Rectal smooth muscle tissue (tissue), 1 donor: ENCODE measurements around the gene PNPLA7.
"Not testable (repeated sequence)": the region's sequence is repeated elsewhere in the genome, so short reads cannot be mapped to it uniquely, and the experiment has no call there.

Source experiments
- H3K27ac ChIP-seq: one replicate; pipeline ENCODE4 v1.7.0; 2013; ENCODE audit warnings: low read depth, low read length, inconsistent platforms
- H3K27me3 ChIP-seq: one replicate; pipeline ENCODE4 v1.7.0; 2013; ENCODE audit warnings: low read length; ENCODE audit not compliant: control insufficient read depth, insufficient read depth
- H3K36me3 ChIP-seq: one replicate; pipeline ENCODE4 v1.7.0; 2013; ENCODE audit warnings: low read length; ENCODE audit not compliant: control insufficient read depth, insufficient read depth
- H3K4me1 ChIP-seq: one replicate; pipeline ENCODE4 v1.7.0; 2013; ENCODE audit warnings: low read length; ENCODE audit not compliant: control insufficient read depth, insufficient read depth
- H3K4me3 ChIP-seq: one replicate; pipeline ENCODE4 v1.7.0; 2013; ENCODE audit warnings: low read length
- H3K9ac ChIP-seq: one replicate; pipeline ENCODE4 v1.7.0; 2013; ENCODE audit warnings: low read length

PNPLA7 gene

GRCh38 chr9:137415451-137415850 is 134.8 kb downstream of the PNPLA7 start:
- Histone ChIP-seq H3K4me1 (no peaks in the 10 kb centered on the region), H3K27ac (no peak overlapping the region), H3K27me3 (no peaks in the 10 kb centered on the region), H3K4me3 (no peak overlapping the region), H3K9ac (no peak overlapping the region), H3K36me3 (no peaks in the 10 kb centered on the region)

- Histone ChIP-seq H3K36me3 (no peaks in the 10 kb centered on the region), H3K4me1 (no peaks in the 10 kb centered on the region), H3K27ac (no peak overlapping the region), H3K4me3 (no peak overlapping the region), H3K27me3 (no peaks in the 10 kb centered on the region), H3K9ac (no peak overlapping the region)
These were observed 137.8 kb downstream of the PNPLA7 start for GRCh38 chr9:137412431-137412830.

- H3K27ac ChIP-seq: no peak overlapping the region
- no peaks in the 10 kb centered on the region for H3K4me1 ChIP-seq
- peak overlapping the region; percentile 27 for H3K4me3 ChIP-seq
- no peaks in the 10 kb centered on the region for H3K27me3 ChIP-seq
- no peaks in the 10 kb centered on the region for H3K36me3 ChIP-seq
- no peak overlapping the region for H3K9ac ChIP-seq
These were observed 138.4 kb downstream of the PNPLA7 start for GRCh38 chr9:137411645-137412380.

- Histone ChIP-seq H3K4me1 (no peaks in the 10 kb centered on the region), H3K4me3 (peak overlapping the region; percentile 27), H3K27me3 (no peaks in the 10 kb centered on the region), H3K27ac (no peak overlapping the region), H3K36me3 (no peaks in the 10 kb centered on the region), H3K9ac (no peak overlapping the region)
These were observed 138.9 kb downstream of the PNPLA7 start for GRCh38 chr9:137411260-137411644.

- H3K27ac ChIP-seq: no peak overlapping the region
- no peaks in the 10 kb centered on the region for H3K36me3 ChIP-seq
- H3K4me1 ChIP-seq: no peaks in the 10 kb centered on the region
- H3K4me3 ChIP-seq: no peak overlapping the region
- no peaks in the 10 kb centered on the region for H3K27me3 ChIP-seq
- no peak overlapping the region for H3K9ac ChIP-seq
These were observed 139.3 kb downstream of the PNPLA7 start for GRCh38 chr9:137410891-137411249.

GRCh38 chr9:137410236-137410890 is 139.8 kb downstream of the PNPLA7 start:
- not testable (repeated sequence) for H3K27ac ChIP-seq, H3K9ac ChIP-seq, H3K4me1 ChIP-seq, H3K36me3 ChIP-seq, H3K4me3 ChIP-seq, H3K27me3 ChIP-seq
